Inflammatory macrophage (primary cell): ENCODE results near the gene RSPH6A.

Experiments
- DNase-seq, 2 donors: peaks; one replicate each; pipeline ENCODE4 v3.0.0-alpha.2; 2020 to 2022

Gene RSPH6A

DNA sequence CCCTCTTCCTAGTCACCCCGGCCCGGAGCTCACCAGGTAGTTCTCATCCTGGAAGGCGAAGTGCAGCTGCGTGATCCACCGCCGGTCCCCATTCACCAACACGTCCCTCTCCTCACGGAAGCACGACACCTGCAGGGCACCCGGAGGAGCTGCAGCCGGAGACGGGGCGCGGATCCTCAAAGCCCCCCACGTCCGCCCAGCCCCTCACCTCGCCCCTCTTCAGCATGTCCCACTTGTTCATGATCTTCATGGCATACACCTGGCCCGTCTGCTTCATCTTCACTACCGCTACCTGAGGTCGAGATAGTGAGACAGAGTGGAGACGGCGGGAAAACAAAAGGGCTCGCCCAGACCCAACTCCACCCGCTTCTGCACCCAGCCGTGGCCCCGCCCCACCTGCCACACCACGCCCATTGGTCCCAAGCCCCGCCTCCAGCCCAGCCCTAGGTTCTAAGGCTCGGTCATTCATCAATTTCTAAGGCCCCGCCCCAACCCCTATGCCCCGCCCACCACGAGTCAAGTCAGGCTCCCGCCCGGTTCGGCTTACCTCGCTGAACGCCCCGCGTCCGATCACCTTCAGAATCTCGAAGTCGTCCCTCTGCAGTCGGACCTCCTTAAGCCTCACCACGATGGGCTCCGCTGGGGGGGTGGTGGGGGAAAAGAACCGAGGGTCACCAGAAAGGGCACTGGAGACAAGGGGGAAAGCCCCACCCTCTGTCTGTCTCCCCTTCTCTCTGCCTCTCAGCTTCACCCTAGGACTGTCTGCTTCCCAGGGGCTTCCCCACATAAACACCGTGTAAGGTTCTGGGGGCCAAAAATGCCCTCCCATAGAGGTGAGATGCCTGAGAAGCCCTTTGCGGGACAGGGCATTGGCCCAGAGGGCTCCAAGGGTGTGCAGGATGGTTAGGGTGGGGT, 35.6 kb downstream of the RSPH6A start:
- DNase-seq: peak; percentile 54

DNA sequence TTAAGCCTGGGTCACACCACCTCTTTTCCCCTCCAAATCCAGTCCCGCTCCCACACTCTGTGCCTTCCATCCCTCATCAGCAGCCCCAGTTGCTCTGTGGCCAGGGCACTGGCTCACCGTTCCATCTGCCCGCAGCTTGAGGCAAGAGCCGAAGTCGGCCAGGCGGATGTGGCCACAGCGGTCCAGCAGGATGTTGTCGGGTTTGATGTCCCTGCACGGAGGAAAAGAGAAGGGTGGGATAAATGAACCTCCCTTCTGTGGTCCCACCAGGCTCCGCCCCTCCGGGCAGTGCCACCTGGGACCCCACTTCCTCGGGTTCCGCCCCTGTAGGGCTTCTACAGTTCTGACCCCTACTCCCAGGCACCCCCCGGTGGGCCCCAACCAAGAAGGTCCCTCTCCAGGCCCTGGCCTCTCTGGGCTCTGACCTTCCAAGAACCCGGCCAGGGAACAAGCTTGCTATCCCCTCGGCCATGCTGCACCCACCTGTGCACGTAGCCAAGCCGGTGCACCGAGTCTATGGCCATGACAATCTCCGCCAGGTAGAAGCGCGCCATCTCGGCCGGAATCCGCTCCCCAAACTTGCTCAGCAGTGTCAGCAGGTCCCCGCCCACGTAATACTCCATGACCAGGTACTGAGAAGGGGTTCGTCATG, 37.0 kb downstream of the RSPH6A start:
- no peak for DNase-seq

DNA sequence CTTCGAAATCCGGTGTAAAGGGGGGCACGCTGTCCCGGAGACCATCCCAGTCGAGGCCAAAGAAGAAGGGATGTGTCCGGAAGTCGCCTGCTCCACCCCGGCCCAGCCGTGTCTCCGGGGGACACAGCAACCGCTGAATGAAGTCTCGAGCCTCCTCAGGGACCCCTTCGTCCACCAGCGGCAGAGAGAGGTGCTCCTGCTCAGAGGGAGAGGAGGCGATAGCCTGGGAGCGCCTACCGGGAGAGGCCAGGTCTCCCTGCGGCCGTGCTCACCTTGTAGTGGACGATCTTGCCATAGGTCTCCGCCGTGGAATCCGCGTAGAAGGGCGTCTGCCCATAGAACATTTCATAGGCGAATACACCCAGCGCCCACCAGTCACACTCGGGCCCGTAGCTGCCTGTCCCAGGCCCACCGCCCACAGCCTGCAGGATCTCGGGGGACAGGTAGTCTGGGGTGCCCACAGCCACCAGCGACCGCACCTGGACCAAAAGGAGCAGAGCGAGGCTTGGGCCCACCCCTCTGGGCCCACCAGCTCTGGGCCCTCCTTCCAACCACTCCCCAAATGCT, 37.6 kb downstream of the RSPH6A start:
- DNase-seq: no peak

DNA sequence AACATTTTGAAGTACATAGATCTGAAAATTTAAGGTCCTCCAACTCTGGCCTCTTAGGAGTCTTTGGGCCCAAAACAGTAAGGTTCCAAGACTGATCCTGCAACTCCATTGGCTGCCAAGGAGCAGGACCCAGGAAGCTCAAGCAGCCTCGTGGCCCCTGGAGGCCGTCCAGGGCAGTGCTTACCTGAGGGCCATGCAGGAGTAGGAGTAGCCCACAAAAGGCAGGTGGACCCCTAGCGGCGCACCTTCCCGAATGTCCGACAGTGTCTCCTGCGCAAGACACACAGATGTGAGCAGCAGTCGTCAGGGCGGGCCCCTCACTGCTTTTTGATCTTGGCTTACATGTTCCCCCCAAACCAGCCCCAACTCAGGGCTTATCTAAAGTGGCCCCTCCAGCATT, 40.3 kb downstream of the RSPH6A start:
- no peak for DNase-seq

DNA sequence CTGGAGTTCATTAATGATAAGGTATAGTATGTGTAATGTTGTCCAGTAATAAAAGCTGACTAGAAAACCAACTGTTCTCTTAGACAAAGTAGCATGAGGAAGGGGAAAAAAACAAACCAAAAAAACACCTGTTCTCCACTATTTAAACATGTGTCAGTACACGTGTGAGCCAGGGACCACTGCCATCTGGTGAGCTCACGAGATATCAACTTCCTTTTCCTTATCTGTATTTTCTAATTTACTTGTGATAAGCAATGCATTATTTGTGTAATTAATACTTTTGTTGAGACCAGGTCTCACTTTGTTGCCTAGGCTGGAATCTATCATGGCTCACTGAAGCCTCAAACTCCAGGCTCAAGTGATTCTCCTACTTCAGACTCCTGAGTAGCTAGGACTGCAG, 41.7 kb downstream of the RSPH6A start:
- no peak for DNase-seq

DNA sequence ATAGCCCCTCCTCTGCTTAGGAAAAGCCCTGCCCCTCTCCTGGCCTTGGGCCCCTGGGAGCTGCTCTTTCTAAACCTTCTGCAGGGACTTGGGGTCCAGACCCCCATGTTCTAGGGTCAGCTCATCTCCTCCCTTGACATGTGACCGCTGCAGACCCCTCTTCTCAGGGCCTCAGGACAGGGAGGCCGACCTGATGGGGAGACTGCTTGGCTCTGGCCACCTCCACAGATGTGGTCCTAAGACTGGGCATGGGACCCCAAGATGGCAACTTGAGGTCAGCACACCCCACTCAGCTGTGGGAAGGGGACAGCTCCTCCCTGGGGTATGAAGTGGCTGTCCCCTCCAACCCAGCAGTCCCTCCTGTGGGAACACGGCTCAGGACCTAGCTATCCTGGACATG, 42.2 kb downstream of the RSPH6A start:
- no peak for DNase-seq

DNA sequence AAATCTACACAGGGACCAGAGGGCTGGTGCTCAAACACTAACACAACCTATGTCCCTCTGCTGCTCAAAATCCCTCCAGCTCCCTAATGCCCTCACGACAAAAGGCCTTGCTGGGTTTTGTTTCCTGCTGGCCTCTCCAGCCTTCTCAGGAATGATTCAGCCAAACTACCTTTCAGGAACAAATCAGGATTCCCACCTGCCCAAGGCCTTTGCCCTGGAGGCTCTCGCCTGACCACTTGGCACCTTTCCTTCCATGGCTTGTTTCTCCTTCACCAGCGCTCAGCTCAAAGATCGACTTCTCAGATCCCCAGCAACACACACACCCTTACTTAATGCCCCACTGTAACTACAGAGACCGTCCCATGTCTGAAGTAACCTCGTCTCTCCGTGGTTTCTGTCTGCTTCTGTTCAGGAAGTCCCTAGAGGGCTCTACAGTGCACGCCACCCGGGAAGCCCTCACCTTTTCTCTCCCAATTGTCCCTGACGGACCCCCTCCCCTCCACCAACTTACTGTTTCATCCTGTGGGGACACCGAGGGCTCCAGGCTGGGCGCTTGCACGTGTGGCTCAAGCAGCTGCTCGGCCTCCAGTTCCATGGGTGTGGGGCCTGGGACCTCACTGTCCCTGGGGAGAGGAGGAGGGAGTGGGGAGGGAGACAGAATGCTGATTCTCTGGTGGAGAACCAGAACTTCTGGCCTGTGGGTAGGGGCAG, 42.8 kb downstream of the RSPH6A start:
- no peak for DNase-seq

DNA sequence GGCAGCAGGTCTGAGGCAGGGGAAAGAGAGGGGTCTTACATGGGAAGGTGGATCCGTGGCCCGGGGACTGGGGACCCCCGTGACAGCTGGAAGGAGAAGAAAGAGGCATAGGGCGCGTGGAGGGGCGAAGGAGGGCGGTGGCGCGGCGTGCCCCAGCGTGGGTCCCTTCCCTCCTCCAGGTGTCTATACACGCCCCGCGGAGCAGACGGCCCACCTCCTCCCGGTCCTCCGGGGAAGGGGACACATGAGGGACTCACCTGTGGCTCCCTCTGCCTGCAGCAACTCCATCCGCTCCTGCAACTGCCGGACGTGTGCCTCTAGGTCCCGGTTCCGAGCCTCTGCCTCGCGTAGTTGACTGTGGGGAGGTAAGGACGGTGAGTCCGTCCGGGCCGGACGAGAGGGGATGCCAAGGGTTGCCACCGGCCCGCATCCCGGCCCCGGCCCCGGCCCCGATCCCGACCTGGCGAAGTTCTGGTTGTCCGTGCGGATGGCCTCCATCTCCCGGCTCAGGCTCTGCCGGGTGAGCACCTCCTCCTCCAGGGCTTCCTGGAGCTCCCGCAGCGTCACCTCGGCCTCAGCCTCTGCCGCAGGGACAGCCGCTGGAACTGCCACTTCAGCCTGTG, 43.7 kb downstream of the RSPH6A start:
- DNase-seq: no peak

DNA sequence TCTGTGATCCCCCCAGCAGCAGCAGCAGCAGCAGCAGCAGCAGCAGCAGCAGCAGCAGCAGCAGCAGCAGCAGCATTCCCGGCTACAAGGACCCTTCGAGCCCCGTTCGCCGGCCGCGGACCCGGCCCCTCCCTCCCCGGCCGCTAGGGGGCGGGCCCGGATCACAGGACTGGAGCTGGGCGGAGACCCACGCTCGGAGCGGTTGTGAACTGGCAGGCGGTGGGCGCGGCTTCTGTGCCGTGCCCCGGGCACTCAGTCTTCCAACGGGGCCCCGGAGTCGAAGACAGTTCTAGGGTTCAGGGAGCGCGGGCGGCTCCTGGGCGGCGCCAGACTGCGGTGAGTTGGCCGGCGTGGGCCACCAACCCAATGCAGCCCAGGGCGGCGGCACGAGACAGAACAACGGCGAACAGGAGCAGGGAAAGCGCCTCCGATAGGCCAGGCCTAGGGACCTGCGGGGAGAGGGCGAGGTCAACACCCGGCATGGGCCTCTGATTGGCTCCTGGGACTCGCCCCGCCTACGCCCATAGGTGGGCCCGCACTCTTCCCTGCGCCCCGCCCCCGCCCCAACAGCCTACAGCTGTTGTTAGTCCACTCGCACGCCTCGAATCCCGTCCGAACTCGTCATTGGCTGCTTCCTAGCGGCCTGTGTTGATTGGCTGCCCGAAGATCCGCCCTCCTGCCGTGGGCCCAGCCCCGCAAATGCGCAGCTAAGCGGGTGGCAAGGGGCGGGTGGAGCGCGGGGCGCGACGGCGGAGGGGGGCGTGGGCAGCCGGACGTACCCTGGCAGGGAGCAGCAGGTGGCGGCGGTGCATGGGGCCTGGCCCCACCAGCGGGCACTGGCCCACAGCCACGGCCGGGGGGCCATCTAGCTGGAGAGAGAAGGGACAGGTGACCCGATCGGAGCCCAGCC, 44.7 kb downstream of the RSPH6A start:
- DNase-seq: peak; percentile 79 to 85

DNA sequence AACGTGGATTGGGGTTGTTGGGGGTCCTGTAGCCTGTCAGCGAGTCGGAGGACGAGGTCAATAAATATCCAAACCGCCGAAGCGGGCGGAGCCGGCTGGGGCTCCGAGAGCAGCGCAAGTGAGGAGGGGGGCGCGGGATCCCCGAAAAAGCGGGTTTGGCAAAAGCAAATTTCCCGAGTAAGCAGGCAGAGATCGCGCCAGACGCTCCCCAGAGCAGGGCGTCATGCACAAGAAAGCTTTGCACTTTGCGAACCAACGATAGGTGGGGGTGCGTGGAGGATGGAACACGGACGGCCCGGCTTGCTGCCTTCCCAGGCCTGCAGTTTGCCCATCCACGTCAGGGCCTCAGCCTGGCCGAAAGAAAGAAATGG, 45.3 kb downstream of the RSPH6A start:
- DNase-seq: peak; percentile 16 to 32

DNA sequence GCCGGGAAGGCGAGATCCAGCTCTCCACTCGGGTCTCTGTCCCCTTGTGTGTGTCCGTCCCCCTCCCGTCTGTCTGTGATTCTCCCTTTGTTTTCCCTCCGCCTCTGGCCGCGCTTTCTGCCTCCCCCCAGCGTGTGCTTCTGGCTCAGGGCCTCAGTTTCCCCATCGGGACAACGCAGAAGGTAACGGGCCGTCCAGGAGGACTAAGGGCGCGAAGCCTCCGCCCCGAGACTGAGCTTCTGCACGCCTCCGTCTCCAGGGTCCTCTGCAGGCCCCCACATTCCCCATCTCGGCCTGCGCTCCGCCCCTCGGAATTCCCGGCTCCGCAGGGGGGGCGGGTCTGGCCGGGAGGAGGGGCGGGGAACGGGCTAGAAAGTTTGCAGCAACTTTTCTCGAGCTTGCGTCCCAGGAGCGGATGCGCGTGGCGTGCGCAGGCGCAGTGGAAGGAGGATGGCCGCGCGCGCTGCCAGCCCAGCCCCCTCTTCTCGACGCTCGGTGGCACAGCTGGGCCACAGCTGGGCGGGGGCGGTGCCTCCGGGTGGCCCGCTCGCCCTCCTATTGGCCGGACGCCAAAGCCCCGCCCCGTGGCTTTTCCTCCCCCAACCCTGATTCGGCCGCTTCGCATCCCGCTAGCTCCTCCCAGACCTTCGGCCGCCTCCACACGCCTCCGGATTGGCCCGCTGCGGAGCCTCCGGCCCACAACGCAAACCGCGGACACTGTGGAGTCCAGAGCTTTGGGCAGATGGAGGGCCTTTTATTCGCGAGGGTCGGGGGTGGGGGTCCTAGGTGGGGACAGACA, 45.9 kb downstream of the RSPH6A start, which contains the start of gene SIX5:
Gene SIX5, minus strand, starts transcription at position 269 of the 799 bp plus-strand sequence. CDS start 408 bp downstream, outside the sequence.
- DNase-seq: peak; percentile 94 to 96

DNA sequence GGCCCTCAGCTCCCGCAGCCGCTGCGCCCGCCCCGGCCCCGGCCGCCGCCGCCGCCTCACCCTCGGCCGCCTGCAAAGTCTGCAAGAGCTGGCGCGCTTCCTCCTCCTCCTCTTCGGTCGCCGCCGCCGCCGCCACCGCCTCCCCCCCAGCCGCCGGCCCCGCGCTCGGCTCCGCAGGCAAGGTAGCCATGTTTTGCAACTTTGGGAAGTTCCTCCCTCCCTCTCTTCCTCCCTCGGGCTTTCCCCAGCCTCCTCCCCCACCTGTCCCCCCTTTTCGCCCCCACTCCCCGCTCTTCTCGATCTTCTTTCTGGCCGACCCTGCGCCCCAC, 46.5 kb downstream of the RSPH6A start:
- no peak for DNase-seq

DNA sequence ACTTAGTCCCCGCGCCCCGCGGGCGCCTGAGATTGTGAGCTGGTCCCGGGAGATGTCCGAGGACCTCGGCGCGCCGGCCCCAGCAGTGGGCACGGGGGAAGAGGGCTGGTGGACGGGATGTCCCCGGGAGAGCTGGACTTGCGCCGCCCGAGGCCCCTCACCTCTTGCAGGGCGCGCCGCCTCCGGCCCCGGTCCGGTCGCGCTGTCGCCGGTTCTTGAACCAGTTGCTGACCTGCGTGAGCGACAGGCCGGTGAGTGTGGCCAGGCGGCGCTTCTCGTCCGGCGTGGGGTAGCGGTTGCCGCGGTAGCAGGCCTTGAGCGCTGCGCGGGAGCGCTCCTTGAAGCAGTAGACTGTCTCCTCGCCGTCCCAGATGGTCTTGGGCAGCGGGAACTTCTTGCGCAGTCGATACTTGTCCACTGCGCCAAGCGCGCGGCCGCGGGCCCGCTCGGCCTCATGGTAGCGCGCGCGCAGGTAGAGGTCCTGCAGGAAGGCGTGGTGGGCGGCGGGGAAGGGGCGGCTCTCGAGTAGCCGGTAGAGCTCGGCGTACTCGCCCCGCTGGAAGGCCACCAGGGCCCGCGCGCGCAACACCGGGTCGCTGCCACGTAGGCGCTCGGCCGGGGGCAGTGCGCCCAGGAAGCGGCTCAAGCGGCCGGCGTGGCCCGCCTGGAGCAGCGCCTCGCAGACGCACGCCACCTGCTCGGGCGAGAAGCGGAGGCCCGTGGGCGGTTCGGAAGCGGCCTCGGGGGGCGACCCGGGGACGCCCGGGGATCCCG, 47.0 kb downstream of the RSPH6A start:
- DNase-seq: no peak

DNA sequence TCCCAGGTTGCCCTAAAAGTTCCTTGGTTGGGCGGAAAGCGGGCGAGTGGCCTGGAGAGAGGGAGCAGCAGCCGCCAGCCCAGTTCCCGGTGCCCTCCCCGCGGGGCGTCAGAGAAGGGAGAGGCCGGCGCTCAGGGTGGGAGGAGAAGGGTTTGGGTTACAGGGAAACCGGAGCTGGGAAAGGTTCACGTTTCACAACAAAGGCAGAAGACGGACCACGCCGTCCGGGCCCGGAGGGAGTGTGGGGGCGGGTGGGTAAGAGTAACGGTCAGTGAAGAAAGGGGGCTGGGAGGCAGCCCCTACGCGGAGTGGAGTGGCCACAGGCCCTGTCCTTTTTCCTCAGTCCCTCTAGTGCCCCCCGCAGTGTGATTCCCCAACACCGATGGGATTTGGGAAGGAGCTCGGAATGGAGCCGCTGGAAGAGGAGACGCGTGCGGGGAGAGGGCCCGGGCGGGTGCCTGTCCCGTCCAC, 47.7 kb downstream of the RSPH6A start:
- no peak for DNase-seq

DNA sequence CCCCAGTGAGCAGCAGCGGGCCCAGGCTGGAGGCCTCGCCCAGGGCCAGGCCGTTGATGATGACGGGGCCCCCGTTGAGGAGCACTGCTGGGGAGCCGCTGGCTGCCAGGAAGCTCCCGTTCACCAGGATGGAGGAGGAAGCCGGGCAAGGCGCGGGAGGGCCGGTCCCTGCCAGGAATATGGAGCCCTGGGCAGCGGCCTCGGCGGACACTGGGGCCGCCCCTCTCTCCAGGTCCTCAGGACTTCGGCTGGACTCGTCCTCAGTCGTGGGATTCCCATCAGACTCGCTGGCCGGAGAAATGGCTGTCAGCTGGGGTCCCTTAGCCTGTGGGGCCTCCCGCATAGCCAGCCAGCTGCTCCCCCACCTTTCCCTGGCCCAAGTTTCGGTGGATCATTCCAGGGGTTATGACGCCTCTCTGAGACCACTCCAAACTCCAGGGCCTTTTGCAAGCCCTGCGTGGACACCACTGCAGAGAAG, 48.2 kb downstream of the RSPH6A start:
- no peak for DNase-seq

DNA sequence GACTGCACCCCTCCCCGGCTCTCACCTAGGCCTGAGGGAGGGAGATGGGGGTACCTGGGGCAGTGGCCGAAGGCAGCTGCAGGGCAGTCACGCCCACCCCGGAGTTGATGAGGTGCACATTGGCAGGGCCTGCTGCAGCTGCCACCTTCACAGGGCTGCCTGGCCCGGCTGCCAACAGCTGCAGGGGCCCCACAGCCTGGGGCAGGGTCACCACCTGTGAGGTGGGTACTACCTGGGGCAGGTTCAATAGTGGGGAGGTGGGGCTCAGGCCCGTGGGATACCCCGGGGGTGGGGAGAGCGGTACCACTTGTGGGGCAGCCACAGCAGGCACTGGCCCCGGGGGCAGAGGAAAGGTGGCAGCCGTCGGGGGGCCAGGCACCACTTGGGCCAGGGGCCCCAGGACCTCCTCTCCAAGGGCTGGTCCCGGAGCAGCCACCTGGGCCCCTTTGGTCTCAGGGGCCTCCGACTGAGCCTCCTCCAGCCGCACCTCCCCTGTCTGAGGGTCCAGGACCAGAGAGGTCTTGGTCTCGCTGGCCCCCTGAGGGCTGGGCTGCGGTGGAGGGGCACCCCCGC, 48.7 kb downstream of the RSPH6A start:
- DNase-seq: no peak

DNA sequence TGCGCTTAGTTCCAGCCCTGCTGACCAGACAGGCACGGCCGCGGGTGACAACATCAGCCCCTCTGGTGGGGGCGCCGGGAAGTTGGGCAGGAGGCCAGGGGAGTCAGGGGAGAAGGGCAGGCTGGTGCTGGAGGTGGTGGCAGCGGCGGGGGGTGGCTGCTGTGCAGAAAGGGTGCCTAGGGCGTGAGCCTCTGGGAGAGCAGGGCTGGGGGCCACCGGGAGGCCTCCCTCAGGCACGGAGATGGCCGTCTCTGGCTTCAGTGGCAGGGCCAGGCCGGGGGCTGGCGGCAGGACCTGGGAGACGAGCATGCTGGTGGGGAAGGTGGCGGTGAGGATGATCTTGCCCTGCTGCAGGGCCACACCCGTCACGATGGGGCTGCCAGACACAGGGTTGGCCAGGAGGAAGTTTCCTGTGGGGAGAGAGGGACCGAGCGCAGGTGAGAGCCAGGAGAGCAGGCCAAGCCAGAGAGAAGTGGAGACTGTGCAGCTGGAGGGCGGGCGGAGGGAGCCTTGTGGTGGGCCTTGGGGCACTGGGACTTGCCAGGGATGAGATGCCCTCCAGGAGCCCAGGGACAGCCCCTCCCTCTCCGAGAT, 49.3 kb downstream of the RSPH6A start:
- DNase-seq: no peak

DNA sequence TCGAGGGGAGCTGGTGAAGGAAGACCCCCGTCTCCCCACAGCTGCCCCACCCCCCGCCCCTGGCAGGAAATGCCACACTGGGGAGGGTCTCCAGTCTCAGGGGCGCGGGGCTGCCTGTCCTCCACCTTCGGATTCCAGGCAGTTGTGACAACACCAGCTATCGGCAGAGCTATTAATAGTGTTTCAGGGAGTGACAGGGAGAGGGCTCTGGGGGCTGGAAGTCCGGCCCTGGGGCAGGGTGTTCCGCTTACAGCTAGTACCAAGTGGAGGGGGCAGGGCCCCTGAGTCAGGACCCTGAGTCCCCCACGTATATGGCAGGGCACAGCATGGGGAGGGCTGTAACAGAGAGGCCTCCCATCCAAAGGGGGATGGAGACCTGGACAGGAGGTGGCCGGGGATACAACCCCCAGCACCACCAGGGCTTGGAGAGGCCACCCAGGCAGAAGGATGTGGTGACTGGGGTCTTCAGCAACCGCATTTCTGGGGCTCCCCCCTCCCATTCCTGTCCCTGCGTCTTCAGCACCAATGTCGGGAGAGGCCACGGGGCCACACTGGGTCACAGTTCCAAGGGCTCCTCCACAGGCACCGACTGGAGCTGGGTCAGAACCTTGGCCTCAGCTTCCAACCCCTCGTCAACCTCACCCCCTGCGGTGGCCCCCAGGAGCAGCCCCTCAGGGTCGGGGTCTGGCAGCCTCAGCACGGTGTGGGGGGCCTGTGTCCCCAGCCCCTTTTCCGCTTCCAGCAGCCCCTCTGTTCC, 50.0 kb downstream of the RSPH6A start:
- no peak for DNase-seq
